Subcutaneous adipose tissue (tissue), 4 donors: ENCODE data around the gene RAB3GAP2. TPM values are rescaled to one million over a fixed set of nuclear protein-coding genes. Genes with fewer than 3 reads are reported as not detected.

Experiments
- CTCF ChIP-seq: fragments of 450-650 bp; IDR thresholded peaks from one replicate; pipeline ENCODE4 v1.5.1; 2016; ENCODE audit warnings: low read depth, mild to moderate bottlenecking, control low read depth, antibody characterized with exemption, moderate library complexity
- total RNA-seq, 4 donors: library from RNA; depleted of rRNA; stranded (reverse); fragments of >200 nt; gene quantifications; one replicate each; pipeline ENCODE4 v1.1.0, GENCODE V29; 2016

Gene RAB3GAP2
- total RNA-seq, 4 donors from 2014 or later: 23.9 to 41.7 (median 31.3) TPM

GRCh38 chr1:220315070-220315839 is 43.0 kb upstream of the RAB3GAP2 start:
- no peak for TF ChIP-seq CTCF

DNA sequence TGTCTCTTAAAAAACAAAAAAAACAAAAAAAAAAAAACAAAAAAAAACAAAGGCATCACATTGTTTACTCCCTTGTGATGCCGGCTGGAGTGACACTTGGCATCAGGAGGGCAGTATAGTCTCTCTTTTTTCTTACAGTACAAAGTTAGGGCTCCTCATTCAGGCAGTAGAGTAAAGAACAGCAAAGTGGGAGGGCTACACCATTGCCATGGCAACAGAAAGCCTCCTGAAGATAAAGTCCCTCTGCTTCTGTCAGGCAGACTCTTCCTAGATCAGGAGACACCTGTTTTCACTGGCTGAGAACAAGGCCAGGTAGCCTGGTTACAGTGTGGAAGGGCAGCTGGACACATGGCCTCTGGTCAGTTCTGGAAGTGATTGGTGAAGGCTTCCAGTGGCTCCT is 41.3 kb upstream of the RAB3GAP2 start:
- no peak for TF ChIP-seq CTCF

GRCh38 chr1:220307607-220308006 is 35.4 kb upstream of the RAB3GAP2 start:
- TF ChIP-seq CTCF: no peak

- TF ChIP-seq CTCF: no peak
Observed at GRCh38 chr1:220306339-220306738, 34.1 kb upstream of the RAB3GAP2 start.

DNA sequence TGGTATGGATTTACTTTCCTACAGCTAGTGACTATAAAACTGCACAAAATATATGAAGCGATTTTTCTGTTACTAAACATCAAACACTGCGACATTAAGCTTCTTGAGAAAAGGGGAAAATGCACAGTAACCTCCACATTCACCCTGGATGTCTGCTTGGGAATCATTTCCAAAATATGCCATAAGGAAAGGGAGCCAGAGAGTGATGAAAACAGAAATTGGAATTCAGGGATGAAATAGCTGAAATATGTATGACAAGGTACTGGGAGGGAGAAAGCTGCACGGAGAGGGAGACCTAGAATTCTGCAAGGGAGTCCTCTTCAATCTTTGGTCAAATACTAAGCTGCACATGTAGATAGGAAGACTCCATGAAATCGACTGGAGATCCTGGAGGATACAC is 31.6 kb upstream of the RAB3GAP2 start:
- no peak for TF ChIP-seq CTCF

GRCh38 chr1:220301630-220302029 is 29.4 kb upstream of the RAB3GAP2 start:
- no peak for TF ChIP-seq CTCF

GRCh38 chr1:220300442-220301121 is 28.3 kb upstream of the RAB3GAP2 start:
- no peak for TF ChIP-seq CTCF
